ENCODE data around the gene CADM1.

Gene CADM1

GRCh38 chr11:115393950-115394349 lies 110.3 kb downstream of the CADM1 start:
- Histone ChIP-seq H3K27ac (ENCODE audit: low read depth, low read length) (no peak overlapping the region), H3K9ac (ENCODE audit: low read depth, low read length) (no peak overlapping the region), H3K4me3 (ENCODE audit: low read length) (no peak overlapping the region), H3K4me1 (ENCODE audit: insufficient read depth, low read length) (peaks cover 21% of the 10 kb centered on the region), H3K9me3 (ENCODE audit: insufficient read depth, low read depth, low read length) (no peaks in the 10 kb centered on the region), H3K36me3 (ENCODE audit: insufficient read depth, low read length) (peaks cover 2% of the 10 kb centered on the region; the same call in 1 of the 2 replicates), H3K27me3 (ENCODE audit: insufficient read depth, low read length) (peaks cover 87% of the 10 kb centered on the region)

- H3K9ac ChIP-seq (ENCODE audit: low read depth, low read length), result no peak overlapping the region
- H3K36me3 ChIP-seq (ENCODE audit: insufficient read depth, low read length), result no peaks in the 10 kb centered on the region
- H3K4me3 ChIP-seq (ENCODE audit: low read length), result no peak overlapping the region
- H3K9me3 ChIP-seq (ENCODE audit: insufficient read depth, low read depth, low read length), result no peaks in the 10 kb centered on the region
- H3K27ac ChIP-seq (ENCODE audit: low read depth, low read length), result no peak overlapping the region
- H3K4me1 ChIP-seq (ENCODE audit: insufficient read depth, low read length), result peaks cover 21% of the 10 kb centered on the region
- peaks cover 100% of the 10 kb centered on the region for H3K27me3 ChIP-seq (ENCODE audit: insufficient read depth, low read length)
- 17% methylated on average over 1 of the region's 1 CpG for WGBS
Measured at GRCh38 chr11:115391598-115391997, 112.6 kb downstream of the CADM1 start.

GRCh38 chr11:115391160-115391559 lies 113.1 kb downstream of the CADM1 start:
- Histone ChIP-seq H3K27ac (ENCODE audit: low read depth, low read length) (no peak overlapping the region), H3K36me3 (ENCODE audit: insufficient read depth, low read length) (no peaks in the 10 kb centered on the region), H3K9ac (ENCODE audit: low read depth, low read length) (no peak overlapping the region), H3K4me3 (ENCODE audit: low read length) (no peak overlapping the region), H3K9me3 (ENCODE audit: insufficient read depth, low read depth, low read length) (no peaks in the 10 kb centered on the region), H3K4me1 (ENCODE audit: insufficient read depth, low read length) (peaks cover 21% of the 10 kb centered on the region), H3K27me3 (ENCODE audit: insufficient read depth, low read length) (peaks cover 100% of the 10 kb centered on the region)
- 19% methylated on average over 3 of the region's 3 CpGs for WGBS

GRCh38 chr11:115390441-115390840 lies 113.8 kb downstream of the CADM1 start:
- WGBS, result no CpG with 5 or more reads among the region's 1 CpG
- peaks cover 100% of the 10 kb centered on the region for H3K27me3 ChIP-seq (ENCODE audit: insufficient read depth, low read length)

GRCh38 chr11:115389790-115390189 lies 114.4 kb downstream of the CADM1 start:
- Histone ChIP-seq H3K36me3 (ENCODE audit: insufficient read depth, low read length) (no peaks in the 10 kb centered on the region), H3K9ac (ENCODE audit: low read depth, low read length) (no peak overlapping the region), H3K9me3 (ENCODE audit: insufficient read depth, low read depth, low read length) (no peaks in the 10 kb centered on the region), H3K27ac (ENCODE audit: low read depth, low read length) (no peak overlapping the region), H3K4me3 (ENCODE audit: low read length) (no peak overlapping the region), H3K27me3 (ENCODE audit: insufficient read depth, low read length) (peaks cover 100% of the 10 kb centered on the region), H3K4me1 (ENCODE audit: insufficient read depth, low read length) (peaks cover 21% of the 10 kb centered on the region)
- 77% methylated on average over 3 of the region's 3 CpGs for WGBS

More at GRCh38 chr11:115390441-115390840, 113.8 kb downstream of the CADM1 start:
- Histone ChIP-seq H3K36me3 (ENCODE audit: insufficient read depth, low read length) (no peaks in the 10 kb centered on the region), H3K9ac (ENCODE audit: low read depth, low read length) (no peak overlapping the region), H3K4me1 (ENCODE audit: insufficient read depth, low read length) (peaks cover 21% of the 10 kb centered on the region), H3K4me3 (ENCODE audit: low read length) (no peak overlapping the region), H3K27ac (ENCODE audit: low read depth, low read length) (no peak overlapping the region), H3K9me3 (ENCODE audit: insufficient read depth, low read depth, low read length) (no peaks in the 10 kb centered on the region)

GRCh38 chr11:115385226-115385625 lies 119.0 kb downstream of the CADM1 start:
- no peak overlapping the region for H3K4me3 ChIP-seq (ENCODE audit: low read length)
- H3K4me1 ChIP-seq (ENCODE audit: insufficient read depth, low read length), result peaks cover 18% of the 10 kb centered on the region
- H3K9ac ChIP-seq (ENCODE audit: low read depth, low read length), result no peak overlapping the region
- H3K27me3 ChIP-seq (ENCODE audit: insufficient read depth, low read length), result peaks cover 77% of the 10 kb centered on the region
- H3K36me3 ChIP-seq (ENCODE audit: insufficient read depth, low read length), result no peaks in the 10 kb centered on the region
- H3K9me3 ChIP-seq (ENCODE audit: insufficient read depth, low read depth, low read length), result no peaks in the 10 kb centered on the region
- H3K27ac ChIP-seq (ENCODE audit: low read depth, low read length), result no peak overlapping the region

GRCh38 chr11:115384236-115384635 lies 120.0 kb downstream of the CADM1 start:
- H3K27me3 ChIP-seq (ENCODE audit: insufficient read depth, low read length), result peaks cover 67% of the 10 kb centered on the region
- 91% methylated on average over 2 of the region's 2 CpGs for WGBS
- peaks cover 13% of the 10 kb centered on the region for H3K4me1 ChIP-seq (ENCODE audit: insufficient read depth, low read length)
- no peaks in the 10 kb centered on the region for H3K36me3 ChIP-seq (ENCODE audit: insufficient read depth, low read length)
- H3K4me3 ChIP-seq (ENCODE audit: low read length), result no peak overlapping the region
- no peaks in the 10 kb centered on the region for H3K9me3 ChIP-seq (ENCODE audit: insufficient read depth, low read depth, low read length)
- H3K9ac ChIP-seq (ENCODE audit: low read depth, low read length), result no peak overlapping the region
- no peak overlapping the region for H3K27ac ChIP-seq (ENCODE audit: low read depth, low read length)

- WGBS, result 85% methylated on average over 3 of the region's 3 CpGs
- H3K27ac ChIP-seq (ENCODE audit: low read depth, low read length), result no peak overlapping the region
- peaks cover 13% of the 10 kb centered on the region for H3K4me1 ChIP-seq (ENCODE audit: insufficient read depth, low read length)
- H3K27me3 ChIP-seq (ENCODE audit: insufficient read depth, low read length), result peaks cover 59% of the 10 kb centered on the region
- no peaks in the 10 kb centered on the region for H3K9me3 ChIP-seq (ENCODE audit: insufficient read depth, low read depth, low read length)
- no peak overlapping the region for H3K4me3 ChIP-seq (ENCODE audit: low read length)
- H3K36me3 ChIP-seq (ENCODE audit: insufficient read depth, low read length), result no peaks in the 10 kb centered on the region
- H3K9ac ChIP-seq (ENCODE audit: low read depth, low read length), result no peak overlapping the region
Measured at GRCh38 chr11:115383431-115383830, 120.8 kb downstream of the CADM1 start.

GRCh38 chr11:115379528-115379927 lies 124.7 kb downstream of the CADM1 start:
- Histone ChIP-seq H3K4me1 (ENCODE audit: insufficient read depth, low read length) (peaks cover 13% of the 10 kb centered on the region), H3K4me3 (ENCODE audit: low read length) (no peak overlapping the region), H3K27me3 (ENCODE audit: insufficient read depth, low read length) (peaks cover 23% of the 10 kb centered on the region), H3K27ac (ENCODE audit: low read depth, low read length) (no peak overlapping the region), H3K36me3 (ENCODE audit: insufficient read depth, low read length) (no peaks in the 10 kb centered on the region), H3K9me3 (ENCODE audit: insufficient read depth, low read depth, low read length) (no peaks in the 10 kb centered on the region), H3K9ac (ENCODE audit: low read depth, low read length) (no peak overlapping the region)
- WGBS, result 100% methylated on average over 1 of the region's 1 CpG

- Histone ChIP-seq H3K27ac (ENCODE audit: low read depth, low read length) (no peak overlapping the region), H3K36me3 (ENCODE audit: insufficient read depth, low read length) (no peaks in the 10 kb centered on the region), H3K4me1 (ENCODE audit: insufficient read depth, low read length) (peaks cover 13% of the 10 kb centered on the region), H3K27me3 (ENCODE audit: insufficient read depth, low read length) (peaks cover 13% of the 10 kb centered on the region), H3K9me3 (ENCODE audit: insufficient read depth, low read depth, low read length) (no peaks in the 10 kb centered on the region), H3K4me3 (ENCODE audit: low read length) (no peak overlapping the region), H3K9ac (ENCODE audit: low read depth, low read length) (no peak overlapping the region)
- WGBS, result 87% methylated on average over 4 of the region's 4 CpGs
Measured at GRCh38 chr11:115378557-115378956, 125.7 kb downstream of the CADM1 start.

GRCh38 chr11:115377882-115378296 lies 126.3 kb downstream of the CADM1 start:
- Histone ChIP-seq H3K4me3 (ENCODE audit: low read length) (no peak overlapping the region), H3K36me3 (ENCODE audit: insufficient read depth, low read length) (no peaks in the 10 kb centered on the region), H3K9me3 (ENCODE audit: insufficient read depth, low read depth, low read length) (no peaks in the 10 kb centered on the region), H3K27ac (ENCODE audit: low read depth, low read length) (no peak overlapping the region), H3K27me3 (ENCODE audit: insufficient read depth, low read length) (peaks cover 7% of the 10 kb centered on the region; the same call in 1 of the 2 replicates), H3K4me1 (ENCODE audit: insufficient read depth, low read length) (peaks cover 8% of the 10 kb centered on the region), H3K9ac (ENCODE audit: low read depth, low read length) (no peak overlapping the region)
- WGBS, result 97% methylated on average over 4 of the region's 4 CpGs

- no peaks in the 10 kb centered on the region for H3K27me3 ChIP-seq (ENCODE audit: insufficient read depth, low read length)
- H3K9me3 ChIP-seq (ENCODE audit: insufficient read depth, low read depth, low read length), result no peaks in the 10 kb centered on the region
- H3K36me3 ChIP-seq (ENCODE audit: insufficient read depth, low read length), result no peaks in the 10 kb centered on the region
- no peak overlapping the region for H3K9ac ChIP-seq (ENCODE audit: low read depth, low read length)
- no peak overlapping the region for H3K4me3 ChIP-seq (ENCODE audit: low read length)
- no peak overlapping the region for H3K27ac ChIP-seq (ENCODE audit: low read depth, low read length)
- H3K4me1 ChIP-seq (ENCODE audit: insufficient read depth, low read length), result peaks cover 15% of the 10 kb centered on the region
Measured at GRCh38 chr11:115368616-115369015, 135.6 kb downstream of the CADM1 start.
